Esophagus squamous epithelium (tissue), 4 donors: ENCODE data around the gene SLC25A20.

Source experiments
- CTCF ChIP-seq, 6 experiments: fragments of 450-650 bp in 4 of 6; fragments of 200-600 bp in 2 of 6; sonication (generic) in 2 of 6; IDR thresholded peaks; one replicate each; pipeline ENCODE4 v1.5.1; 2016 to 2019; ENCODE audit warnings: antibody characterized with exemption in 6 of 6, mild to moderate bottlenecking in 4 of 6, moderate library complexity in 4 of 6
- POLR2A ChIP-seq, 4 donors: fragments of 450-650 bp; IDR thresholded peaks; one replicate each; pipeline ENCODE4 v1.6.1; 2017; ENCODE audit warnings: antibody characterized with exemption in 4 of 4, mild to moderate bottlenecking in 4 of 4, moderate library complexity in 3 of 4

GRCh38 chr3:48930590-48930989, 31.9 kb upstream of the SLC25A20 start:
- TF ChIP-seq CTCF (IDR thresholded peaks at IDR 0.05), result no peak
- TF ChIP-seq POLR2A (IDR thresholded peaks at IDR 0.05), result no peak
